Dermis blood vessel endothelial cell (primary cell): ENCODE measurements around the gene FCMR. TPM values are rescaled to one million over a fixed set of nuclear protein-coding genes. Genes with fewer than 3 reads are reported as not detected.
A peak's percentile ranks its signal among the peaks of the same experiment; 100 is the strongest.

Experiments used
- DNase-seq: peaks from one replicate; pipeline ENCODE4 v3.0.0; 2010
- total RNA-seq: library from RNA; depleted of rRNA; stranded (reverse); fragments of >200 nt; gene quantifications from 2 replicates; pipeline ENCODE4 v1.2.3, GENCODE V29; 2014

FCMR gene
- total RNA-seq, 1 donor from 2014 or later: 0.17 TPM

- DNase-seq: no peak
Observed at GRCh38 chr1:206898089-206898914, 23.4 kb downstream of the FCMR start.

GRCh38 chr1:206897175-206897574, 24.6 kb downstream of the FCMR start, which contains the start of gene IL24:
IL24 (plus strand) TSS chr1:206897443; CDS start chr1:206897833, 390 bp downstream.
- no peak for DNase-seq

GRCh38 chr1:206896261-206896660, 25.5 kb downstream of the FCMR start:
- no peak for DNase-seq

- no peak for DNase-seq
Observed at GRCh38 chr1:206895837-206896242, 25.9 kb downstream of the FCMR start.

GRCh38 chr1:206895325-206895724, 26.4 kb downstream of the FCMR start:
- DNase-seq: no peak

GRCh38 chr1:206893380-206893779, 28.4 kb downstream of the FCMR start:
- DNase-seq: no peak

GRCh38 chr1:206892351-206892984, 29.3 kb downstream of the FCMR start:
- no peak for DNase-seq

GRCh38 chr1:206891412-206891811, 30.3 kb downstream of the FCMR start:
- DNase-seq: no peak

- peak; percentile 28 for DNase-seq
Observed at GRCh38 chr1:206890125-206891060, 31.3 kb downstream of the FCMR start.

- no peak for DNase-seq
Observed at GRCh38 chr1:206887701-206888100, 34.0 kb downstream of the FCMR start.

- DNase-seq: no peak
Observed at GRCh38 chr1:206886831-206887230, 34.9 kb downstream of the FCMR start.

- DNase-seq: no peak
Observed at GRCh38 chr1:206885341-206886060, 36.2 kb downstream of the FCMR start.

- no peak for DNase-seq
Observed at GRCh38 chr1:206883876-206884275, 37.9 kb downstream of the FCMR start.

- DNase-seq: no peak
Observed at GRCh38 chr1:206883160-206883559, 38.6 kb downstream of the FCMR start.

- no peak for DNase-seq
Observed at GRCh38 chr1:206882555-206882954, 39.2 kb downstream of the FCMR start.

- DNase-seq: no peak
Observed at GRCh38 chr1:206880314-206880713, 41.4 kb downstream of the FCMR start.

GRCh38 chr1:206878456-206878855, 43.3 kb downstream of the FCMR start:
- DNase-seq: no peak

- DNase-seq: no peak
Observed at GRCh38 chr1:206875752-206876377, 45.9 kb downstream of the FCMR start.

GRCh38 chr1:206873603-206874188, 48.0 kb downstream of the FCMR start:
- no peak for DNase-seq

GRCh38 chr1:206872139-206872538, 49.6 kb downstream of the FCMR start:
- no peak for DNase-seq

GRCh38 chr1:206868264-206868663, 53.5 kb downstream of the FCMR start:
- no peak for DNase-seq
